NCI-H526 treated with DMSO at 0.1 percent for 48 hours (cell line): ENCODE measurements around the gene MSI2.

Experiments
- DNase-seq: peaks from one replicate; lab custom pipeline; 2025; lab: John Stamatoyannopoulos, UW

Gene MSI2

DNA sequence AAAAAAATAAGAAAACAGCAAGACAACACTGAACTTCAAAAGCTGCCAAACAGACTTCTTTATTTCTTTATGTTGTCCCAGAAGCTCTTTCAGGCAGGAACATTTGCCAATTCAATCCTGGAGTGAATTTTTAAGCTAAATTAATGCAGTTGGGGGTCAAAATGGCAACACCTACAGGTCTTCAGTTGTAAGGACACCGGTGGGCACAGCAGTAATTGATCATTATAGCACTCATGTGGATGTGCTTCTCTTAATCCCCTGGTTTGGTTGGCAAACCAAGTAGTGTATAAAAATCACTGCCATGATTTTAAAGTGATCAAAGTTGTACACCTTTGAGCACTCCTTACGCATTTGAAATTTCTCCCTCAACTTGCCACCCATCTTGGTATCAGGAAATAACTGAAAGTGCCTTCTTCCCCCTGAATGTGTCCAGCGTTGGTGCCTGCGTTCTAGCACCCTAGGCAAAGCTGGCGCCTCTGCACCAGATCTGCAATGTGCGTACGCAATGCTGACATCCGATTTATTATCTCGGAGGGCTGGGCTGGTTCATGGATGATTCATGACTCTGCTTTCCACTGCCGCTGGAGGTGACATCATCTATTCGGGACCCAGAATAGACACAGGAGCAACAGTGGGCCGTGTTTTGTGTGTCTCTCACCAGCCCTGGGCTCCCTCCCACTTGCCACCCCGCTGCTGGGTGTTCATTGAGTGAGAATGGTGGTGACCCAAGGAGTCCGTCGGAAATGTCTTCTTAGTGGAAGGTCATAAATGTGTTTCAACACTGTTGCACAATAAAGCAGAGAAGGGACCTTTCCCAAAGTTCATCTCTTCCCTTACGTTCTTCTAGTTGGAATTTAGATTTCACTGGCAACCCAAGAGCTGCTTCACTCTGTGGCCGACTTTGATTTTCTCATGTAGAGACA, 285.4 kb downstream of the MSI2 start:
- no peak for DNase-seq

DNA sequence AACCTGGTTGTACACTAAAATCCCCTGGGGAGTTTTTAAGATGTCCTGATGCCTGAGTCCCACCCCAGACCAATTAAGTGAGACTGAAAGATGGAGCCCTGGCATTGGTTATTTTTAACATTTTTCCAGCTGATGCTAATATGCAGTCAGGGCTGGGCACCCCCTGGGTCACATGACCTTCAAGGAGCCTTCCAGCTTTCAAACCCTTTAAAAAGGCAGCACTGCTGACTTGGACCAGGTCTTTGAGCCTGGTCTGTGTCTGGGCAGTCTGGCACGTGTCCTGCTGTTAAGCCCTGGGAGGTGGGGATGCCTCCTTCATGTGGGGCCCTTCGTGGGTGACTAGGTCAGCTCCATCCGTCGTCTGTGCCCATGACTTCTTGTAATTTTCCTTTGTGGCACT, 286.2 kb downstream of the MSI2 start:
- DNase-seq: no peak

DNA sequence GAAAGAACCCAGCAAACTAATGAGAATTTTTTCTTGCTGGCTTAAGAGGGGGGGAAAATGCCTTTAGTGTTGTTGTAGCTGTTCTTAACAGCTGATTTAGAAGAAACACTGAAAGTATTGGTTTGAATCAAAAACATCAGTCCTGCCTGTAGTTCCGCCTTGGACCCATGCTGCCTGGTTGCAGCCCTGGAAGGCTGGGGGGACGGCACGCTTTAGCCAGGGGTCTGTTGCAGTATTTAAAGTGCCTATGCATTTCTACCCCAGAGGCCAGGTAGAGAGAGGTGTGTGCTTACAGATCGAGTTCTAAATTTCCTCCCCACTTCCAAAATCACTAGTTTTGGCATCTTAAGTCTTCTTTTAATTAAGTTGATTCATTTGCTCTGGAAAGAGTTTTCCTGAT, 286.9 kb downstream of the MSI2 start:
- DNase-seq: no peak

DNA sequence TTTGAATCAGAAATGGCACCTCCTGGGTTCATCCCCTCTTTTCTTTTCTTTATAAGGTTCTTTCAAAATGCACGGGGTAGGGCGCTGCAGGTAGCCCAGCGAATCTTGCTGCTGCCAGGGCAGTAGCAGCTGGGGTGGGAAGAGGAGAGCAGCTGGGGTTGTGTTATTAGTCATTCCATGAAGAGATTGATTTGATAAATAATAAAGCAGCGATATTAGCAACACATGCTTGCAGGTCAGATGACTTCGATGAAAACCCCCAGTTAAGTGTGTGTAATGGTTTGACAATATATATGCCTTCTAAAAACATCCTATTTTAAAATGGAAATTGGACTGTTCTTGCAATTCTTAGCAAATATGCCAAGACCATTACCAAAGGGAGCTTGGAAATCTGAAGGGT, 288.1 kb downstream of the MSI2 start:
- no peak for DNase-seq

DNA sequence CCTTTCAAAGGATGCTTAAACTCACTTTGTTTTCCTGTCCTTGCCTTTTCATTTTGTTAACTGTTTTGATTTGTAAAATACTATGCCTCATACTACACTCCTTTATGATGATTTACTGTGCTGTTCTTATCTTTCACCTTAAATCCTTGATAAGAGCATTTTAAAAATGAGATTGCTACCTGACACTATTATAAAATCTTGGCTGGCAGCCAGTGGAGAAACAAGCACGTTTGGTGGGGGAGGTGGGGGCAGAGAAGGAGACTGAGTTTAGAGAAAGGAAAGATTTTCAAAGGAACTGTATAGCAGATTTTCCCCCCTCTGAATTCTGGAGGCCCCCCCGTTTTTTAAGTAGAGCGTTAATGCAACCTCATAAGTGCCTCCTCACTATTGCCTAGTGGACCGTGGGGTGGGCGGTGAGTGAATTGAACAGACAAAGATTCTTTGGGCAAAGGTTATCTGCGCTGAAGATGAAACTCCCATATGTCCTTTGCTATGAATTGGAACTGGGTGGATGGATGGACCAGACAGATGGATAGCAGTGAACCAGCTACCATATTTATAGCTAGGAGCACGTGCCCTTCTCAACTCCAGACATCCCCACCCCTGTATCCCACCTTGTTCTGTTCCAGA, 288.6 kb downstream of the MSI2 start:
- no peak for DNase-seq

DNA sequence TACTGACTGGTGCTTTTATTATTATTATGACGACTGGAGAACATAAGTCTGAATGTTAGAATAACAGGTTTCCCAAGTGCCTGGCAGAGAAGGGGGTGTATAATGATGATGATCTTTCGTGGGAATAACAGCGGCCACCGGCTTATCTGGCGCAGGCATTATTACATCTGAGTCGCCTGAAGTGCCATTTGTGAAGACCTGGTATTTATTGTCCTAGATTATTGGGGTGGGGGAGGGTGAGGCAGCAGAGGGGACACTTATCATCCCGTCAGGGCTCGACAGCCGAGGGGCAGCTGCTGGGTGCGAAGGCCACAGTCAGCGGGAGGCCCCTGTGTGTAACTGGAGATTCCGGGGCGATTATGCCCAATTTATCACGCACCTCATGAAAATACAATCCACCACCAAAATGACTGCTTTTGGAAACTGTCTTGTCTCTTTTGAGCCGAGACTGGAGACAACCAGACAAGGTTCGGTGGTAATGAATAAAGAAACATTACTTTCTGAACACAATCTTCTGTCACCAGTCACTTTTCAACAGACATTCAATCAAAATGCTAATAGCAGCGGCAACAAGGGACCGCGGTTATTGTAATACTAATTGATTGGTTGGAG, 289.5 kb downstream of the MSI2 start:
- no peak for DNase-seq

DNA sequence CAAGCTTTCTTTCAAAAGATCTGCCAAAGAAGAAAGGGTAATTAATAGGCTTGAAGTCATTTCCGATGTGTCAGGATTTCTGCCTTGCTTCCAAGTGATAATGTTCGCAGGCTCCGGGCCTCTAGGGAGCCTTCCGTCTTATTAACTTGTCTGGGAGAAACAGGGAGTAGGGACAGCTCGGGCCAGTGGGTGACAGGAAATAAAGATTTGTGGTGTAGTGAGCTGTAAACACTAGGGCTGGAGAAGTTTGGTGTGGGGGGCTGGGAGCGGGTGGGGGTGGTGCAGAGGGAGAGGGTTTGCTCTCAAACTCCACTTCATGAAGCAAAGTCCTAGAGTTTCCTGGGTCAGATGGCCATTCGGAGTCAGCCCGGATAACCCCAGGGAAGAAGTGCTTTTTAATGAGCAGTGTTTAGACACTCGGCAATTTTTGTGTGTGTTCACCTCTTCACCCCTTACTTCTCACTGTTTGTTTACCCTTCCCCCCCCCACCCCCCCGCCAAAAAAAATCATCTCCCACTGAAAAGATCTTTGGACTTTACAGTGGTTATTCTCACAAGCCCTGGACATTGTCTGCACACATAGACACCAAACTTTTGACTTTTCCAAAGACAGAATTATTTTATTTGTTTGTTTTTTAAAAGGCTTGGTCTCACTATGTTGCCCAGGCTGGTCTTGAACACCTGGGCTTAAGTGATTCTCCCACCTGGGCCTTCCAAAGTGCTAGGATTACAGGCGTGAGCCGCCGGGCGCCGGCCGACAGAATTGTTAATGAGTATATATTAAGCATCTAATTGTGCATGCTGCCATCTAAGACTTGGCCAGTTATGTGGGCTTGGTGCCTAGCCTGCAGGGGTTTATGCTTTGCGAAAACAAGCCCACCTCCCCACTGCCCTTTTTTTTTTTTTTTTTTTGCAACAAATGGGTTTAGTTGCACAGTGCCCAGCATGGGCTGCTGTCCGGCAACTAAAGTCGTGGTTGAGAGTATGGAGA, 292.4 kb downstream of the MSI2 start:
- DNase-seq: no peak

DNA sequence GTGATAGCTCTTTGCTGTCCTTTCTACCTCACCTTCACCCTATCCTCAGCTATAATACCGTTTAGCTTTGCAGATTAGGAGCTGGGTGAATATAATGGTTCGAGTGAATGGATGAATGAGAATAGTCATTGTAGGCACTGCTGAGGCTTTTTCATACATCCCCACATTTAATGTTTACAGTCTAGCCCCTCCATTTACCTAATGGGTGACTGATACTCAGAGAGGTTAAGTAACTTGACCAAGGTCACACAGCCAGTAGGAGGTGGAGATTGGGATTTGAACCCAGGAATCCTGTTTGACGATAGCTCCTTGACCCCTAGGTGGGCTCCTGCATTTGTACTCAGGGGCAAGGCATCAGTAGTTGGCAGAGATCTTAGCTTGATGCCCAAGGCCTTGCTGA, 293.1 kb downstream of the MSI2 start:
- no peak for DNase-seq

DNA sequence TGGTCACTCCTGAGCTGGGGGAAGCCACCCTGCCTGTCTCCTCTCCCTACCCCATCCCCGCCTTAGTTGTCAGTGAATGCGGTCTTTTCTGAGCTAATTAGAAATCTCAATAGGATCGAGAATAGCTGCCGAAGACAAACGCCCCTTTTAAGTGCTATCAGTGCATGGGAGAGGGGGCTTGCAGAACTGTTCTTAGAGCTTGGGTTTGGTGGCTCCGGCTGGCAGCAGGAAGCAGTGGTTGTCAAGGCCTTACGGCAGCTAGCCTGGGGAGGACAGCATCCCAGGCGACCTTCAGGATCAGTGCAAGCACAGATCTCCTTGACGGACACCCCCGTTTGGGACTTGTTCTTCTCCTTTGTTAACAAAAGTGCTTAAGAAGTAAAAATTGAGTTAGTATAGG, 293.7 kb downstream of the MSI2 start:
- no peak for DNase-seq

DNA sequence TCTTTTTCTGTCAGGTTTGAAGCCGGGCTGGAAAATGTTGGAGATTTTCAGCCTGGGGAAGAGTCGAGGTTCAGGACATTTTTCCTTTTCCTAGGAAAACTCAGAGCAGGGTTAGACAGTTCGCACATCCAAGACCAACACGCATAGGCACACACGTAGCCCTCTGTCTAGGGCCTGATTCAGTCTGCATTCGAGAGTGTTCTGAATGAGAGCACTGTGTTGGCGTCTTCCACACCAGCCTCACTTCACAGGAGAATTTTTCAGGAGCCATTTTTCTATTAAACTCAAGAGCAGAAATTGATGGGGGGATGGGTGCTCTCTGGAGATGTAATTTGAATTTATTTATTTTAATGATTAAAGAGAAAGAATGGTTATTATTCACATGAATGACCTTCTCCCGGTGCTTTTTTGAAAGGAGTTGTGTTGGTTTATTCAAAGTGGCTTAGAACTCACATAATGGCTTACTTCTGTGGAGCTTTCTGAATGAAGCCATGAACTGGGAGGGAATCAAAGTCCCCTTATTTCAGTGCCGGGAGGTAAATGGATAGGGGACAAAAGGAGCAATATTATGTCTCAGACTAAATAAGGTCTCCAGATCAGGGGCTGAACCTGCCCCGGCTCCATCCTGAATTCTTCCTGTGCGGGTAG, 294.5 kb downstream of the MSI2 start:
- peak; percentile 91 for DNase-seq

DNA sequence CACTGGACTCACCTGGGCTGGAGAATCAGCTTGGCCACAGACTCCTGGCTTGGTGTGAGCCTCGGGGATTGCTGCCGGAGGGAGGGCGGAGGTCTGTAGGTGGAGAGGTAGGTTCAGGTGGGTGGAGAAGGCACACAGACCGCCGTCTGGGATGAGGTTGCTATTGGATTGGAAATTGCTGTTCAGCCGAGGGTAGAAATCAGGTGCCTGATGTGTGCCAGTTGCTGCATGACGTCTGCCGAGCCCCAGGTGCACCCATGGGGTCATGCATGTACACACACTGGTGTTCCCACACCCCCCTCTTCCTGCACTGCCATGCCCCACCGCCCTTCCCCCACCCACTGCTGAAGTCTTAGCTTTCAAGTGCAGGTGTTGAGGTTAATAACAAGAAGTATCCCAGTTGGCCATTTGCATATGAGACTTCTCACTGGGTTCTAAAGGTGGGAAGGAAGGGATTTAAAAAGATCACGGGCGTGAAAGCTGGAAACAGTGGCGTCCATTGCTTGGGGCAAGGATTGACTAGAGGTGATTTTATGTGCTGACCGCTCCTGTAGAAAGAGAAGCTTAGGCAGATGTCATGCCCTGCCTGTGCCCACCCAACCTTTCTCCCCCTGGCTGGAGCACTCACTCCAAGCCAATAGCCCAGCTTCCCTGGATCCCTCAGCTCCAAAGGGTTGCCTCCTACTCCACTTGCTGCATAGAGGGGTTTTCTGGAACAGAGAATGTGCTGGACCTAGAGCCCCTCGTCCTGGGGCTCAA, 295.2 kb downstream of the MSI2 start:
- peak; percentile 96 for DNase-seq

DNA sequence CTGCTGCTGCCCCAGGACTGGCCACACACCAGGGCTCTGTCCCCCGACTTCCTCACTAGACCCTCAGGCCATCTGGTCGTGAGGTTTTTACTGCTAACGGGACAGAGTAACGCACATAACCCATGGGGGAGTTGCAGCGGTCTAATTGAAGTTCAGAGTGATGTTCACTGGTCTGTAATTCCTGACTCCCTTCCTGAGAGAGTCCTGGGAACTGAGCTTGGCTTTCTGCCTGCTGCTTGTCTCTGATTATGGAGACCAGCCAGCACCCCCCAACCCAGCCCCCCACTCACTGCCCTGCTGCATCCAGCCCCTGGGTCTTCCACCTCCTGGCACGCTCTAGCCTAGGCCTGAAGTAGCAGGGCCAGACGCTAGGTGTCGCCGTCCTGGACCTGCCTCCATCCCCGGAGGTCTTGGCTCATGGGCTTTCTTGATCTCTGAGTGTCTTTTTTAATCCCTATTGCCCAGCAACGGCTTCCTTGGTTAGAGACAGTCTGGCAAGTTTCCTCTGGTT, 295.8 kb downstream of the MSI2 start:
- DNase-seq: peak; percentile 4

DNA sequence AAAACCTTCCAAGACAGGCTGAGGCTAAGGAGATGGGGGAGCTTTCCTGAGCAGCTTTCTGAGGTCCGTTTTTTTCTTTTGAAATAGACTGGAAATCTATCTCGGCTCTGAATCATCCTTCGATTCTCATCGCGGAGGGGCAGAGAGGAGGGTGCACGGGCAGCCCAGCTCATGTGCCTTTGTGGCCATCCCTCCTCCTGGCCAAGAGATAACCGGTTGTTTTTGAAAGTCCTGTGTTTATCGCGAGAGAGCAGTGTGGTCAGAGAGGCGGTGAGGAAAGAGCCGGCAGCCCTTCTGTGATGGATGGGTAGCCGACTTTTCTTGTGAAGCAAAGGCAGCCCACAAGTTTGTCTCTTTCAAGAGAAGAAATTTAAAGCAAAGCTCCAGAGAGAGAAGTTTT, 297.2 kb downstream of the MSI2 start:
- DNase-seq: no peak

DNA sequence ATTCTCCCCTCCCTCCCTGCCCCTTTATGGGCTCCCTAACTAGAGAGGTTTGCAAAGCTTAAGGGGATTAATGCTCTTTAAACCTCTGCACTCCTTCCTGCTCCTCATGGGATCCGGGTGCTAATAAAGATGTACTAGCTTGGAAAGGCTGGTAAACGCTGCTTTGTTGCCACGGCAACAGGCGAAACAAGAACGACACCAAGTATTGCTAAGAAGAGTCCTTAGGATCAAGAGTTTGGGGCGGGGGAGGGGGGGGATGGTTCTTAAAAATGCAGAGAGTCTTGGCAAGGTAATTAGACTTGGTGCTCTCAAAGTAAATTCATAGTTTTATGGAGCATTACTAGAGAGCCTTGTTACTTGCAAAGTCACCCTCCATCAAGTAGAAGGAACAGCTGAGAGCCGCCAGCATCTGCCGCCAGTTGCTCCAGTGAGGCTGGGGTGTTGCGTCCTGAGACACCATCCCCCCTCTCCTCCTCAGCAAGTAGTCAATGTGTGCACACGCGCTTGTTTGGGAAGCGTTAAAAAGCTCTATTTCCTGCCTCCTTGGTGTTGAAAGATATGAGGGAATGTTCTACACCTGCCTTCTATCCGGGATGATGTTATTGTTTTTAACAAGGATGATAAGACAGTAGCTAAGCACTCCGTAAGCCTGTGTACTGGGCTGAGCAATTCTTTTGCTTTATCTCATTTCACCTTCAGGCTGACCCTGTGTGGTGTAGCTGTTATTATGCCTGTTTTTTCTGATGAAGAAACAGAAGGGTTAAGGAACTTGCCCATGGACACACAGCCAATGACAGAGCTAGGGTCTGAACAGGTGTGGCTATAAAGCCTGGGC, 297.9 kb downstream of the MSI2 start:
- DNase-seq: no peak

DNA sequence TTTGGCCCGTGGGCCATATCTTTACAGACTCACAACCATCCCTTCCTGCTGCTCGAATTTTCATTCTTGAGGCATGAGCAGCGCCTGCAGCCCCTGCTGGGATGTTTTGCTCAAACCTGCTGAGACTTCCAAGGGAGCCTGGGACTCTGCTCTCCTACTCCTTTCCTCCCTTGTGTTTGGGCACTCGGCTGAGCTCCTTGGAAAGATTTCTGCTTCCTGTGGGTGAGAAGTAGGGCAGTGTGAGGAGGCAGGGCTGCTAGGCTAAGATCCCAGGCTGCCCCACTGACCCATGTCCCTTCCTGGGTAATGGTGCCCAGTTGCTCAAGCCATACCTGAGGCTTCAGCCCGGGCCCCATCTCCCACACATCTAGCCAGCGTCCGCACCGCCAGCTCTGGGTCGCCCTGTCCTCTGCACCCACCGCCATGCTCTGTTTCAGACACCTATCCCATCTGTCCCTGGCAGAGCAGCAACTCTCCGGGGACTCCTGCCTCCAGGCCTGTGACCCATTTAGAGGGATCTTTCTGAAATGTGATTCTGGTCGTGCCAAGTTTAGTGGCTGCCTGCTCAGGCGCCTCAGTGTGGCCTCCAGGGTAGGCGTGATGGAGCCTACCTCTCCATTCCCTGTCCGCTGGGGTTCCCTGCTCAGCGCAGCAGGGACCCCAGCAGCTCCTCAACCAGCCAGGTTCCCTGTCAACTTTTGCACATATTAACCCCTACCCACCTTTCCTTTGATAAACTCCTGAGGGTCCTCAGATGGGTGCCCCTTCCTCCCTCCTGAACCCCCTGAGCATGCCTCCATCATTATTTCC, 298.7 kb downstream of the MSI2 start:
- no peak for DNase-seq

DNA sequence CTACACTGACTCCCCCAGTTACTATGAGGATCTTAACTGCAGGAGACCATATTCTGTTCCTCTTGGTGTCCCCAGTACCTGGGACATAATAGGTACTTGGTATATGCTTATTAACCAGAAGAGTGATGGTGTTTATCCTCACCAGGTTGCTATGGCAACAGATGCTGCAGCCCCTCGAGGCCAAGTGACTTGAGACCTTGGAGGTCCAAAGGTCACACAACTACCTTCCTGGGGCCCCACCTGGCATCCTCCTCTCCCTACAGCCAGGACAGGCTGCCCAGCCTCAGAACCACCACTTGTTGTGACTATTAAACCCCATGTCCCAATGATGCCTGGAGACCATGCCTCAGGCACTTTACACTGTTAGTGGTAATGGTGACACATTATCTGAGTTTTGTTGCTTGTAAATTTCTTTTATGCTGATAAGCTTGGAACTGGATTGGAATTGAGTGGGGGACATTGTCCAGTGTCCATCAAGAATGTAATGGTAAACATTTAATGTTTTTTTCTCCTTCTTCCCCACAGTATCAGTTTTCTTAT, 299.4 kb downstream of the MSI2 start:
- DNase-seq: no peak

DNA sequence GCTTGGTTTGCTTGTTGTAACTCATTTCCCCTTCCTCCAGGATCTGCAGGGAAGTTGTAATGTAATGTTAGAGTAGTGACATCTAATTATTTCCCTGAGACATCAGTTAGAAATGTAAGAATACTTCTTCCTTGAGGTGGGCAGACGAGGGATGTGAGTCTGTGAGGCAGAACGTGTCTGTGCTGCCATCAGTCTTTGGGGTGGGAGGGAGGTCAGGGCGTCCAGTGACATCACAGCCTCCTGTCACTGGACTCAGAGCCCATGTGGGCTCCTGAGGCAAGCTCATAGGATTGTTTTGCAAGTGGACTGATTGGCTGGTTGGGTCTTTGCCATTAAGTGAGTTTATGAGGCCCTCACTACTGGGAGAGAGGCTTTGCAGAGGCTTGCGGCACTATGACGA, 300.0 kb downstream of the MSI2 start:
- DNase-seq: no peak

DNA sequence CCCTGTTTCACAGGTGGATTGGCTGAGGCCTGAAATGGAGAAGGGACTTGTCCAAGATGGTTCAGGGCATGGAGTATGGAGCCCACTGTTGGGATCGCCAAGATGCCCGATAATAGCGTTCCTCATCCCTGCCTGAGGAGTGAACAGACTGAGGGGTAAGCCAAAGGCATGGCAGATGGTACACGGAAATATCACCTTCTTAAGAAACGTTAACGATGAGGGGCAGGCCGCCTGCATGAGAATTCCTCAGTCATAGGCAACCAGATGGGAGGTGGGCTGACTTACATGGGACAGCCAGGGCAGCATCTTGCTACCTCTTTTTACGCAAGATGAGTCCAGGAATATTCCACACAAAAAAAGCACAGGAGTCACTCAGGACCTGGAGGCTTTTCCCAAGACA, 300.7 kb downstream of the MSI2 start:
- DNase-seq: no peak
